K562 (cell line): Measurements from ENCODE around the gene ZGLP1. TPM values are rescaled to one million over a fixed set of nuclear protein-coding genes. Genes with fewer than 3 reads are reported as not detected.

Source experiments
- CBFA2T3 ChIP-seq: fragments of 450-650 bp; IDR thresholded peaks from 2 replicates; pipeline ENCODE4 v1.6.1; 2017
- CSDE1 ChIP-seq, 2 experiments: fragments of 450-650 bp; IDR thresholded peaks; 2 replicates each; pipeline ENCODE4 v1.6.1; 2016; ENCODE audit warnings: mild to moderate bottlenecking in 1 of 2
- CXXC5 ChIP-seq: fragments of 250-450 bp; sonication (Bioruptor Pico); IDR thresholded peaks from 2 replicates; pipeline ENCODE4 v1.8.0; 2022; ENCODE audit warnings: inconsistent platforms, mild to moderate bottlenecking, moderate library complexity
- ELF4 ChIP-seq: fragments of 450-650 bp; formaldehyde crosslinking; IDR thresholded peaks from 2 replicates; pipeline ENCODE4 v1.4.0; 2022; ENCODE audit warnings: missing genetic modification characterization
- HIVEP1 ChIP-seq: fragments of 250-450 bp; sonication (Bioruptor Pico); IDR thresholded peaks from 2 replicates; pipeline ENCODE4 v1.4.0; 2020; ENCODE audit warnings: mild to moderate bottlenecking
- IRF2 ChIP-seq: sonication (generic); formaldehyde crosslinking; IDR thresholded peaks from 2 replicates; pipeline ENCODE4 v1.8.1; 2022; ENCODE audit warnings: mild to moderate bottlenecking, missing genetic modification reagents
- JUND ChIP-seq, 2 experiments: IDR thresholded peaks; 2 replicates in 1 of 2; 3 replicates in 1 of 2; pipeline ENCODE4 v1.6.1; 2011; ENCODE audit warnings: borderline replicate concordance in 2 of 2, low read depth in 2 of 2, low read length in 2 of 2, improper control_type of control experiment in 1 of 2, missing biosample characterization in 1 of 2, missing genetic modification characterization in 1 of 2, missing genetic modification reagents in 1 of 2
- MTA3 ChIP-seq: fragments of 450-650 bp; formaldehyde crosslinking; IDR thresholded peaks from 2 replicates; pipeline ENCODE4 v1.6.1; 2017; ENCODE audit warnings: mild to moderate bottlenecking, borderline replicate concordance
- RBM25 ChIP-seq: fragments of 200-400 bp; formaldehyde crosslinking; IDR thresholded peaks from 2 replicates; pipeline ENCODE4 v1.6.1; 2018; ENCODE audit warnings: low read length, low read depth, moderate library complexity; ENCODE audit not compliant: severe bottlenecking
- SETDB1 ChIP-seq: IDR thresholded peaks from one replicate; pipeline ENCODE4 v1.6.1; 2012; ENCODE audit warnings: low read length, control low read depth, inconsistent platforms
- YBX1 ChIP-seq: fragments of 450-650 bp; IDR thresholded peaks from 2 replicates; pipeline ENCODE4 v1.7.1; 2016; ENCODE audit warnings: mild to moderate bottlenecking
- ZBTB7A ChIP-seq: IDR thresholded peaks from 2 replicates; pipeline ENCODE4 v1.6.1; 2011; ENCODE audit warnings: low read depth, mild to moderate bottlenecking, low read length, moderate library complexity, borderline replicate concordance; ENCODE audit not compliant: control insufficient read depth
- ZC3H11A ChIP-seq: IDR thresholded peaks from 2 replicates; pipeline ENCODE4 v1.6.1; 2012; ENCODE audit warnings: low read depth, low read length, improper control_type of control experiment
- ZNF699 ChIP-seq: fragments of 250-450 bp; sonication (Bioruptor Pico); IDR thresholded peaks from 2 replicates; pipeline ENCODE4 v1.8.0; 2021; ENCODE audit warnings: mild to moderate bottlenecking, moderate library complexity; ENCODE audit not compliant: insufficient replicate concordance
- polyA plus RNA-seq, 8 experiments: library from polyadenylated mRNA; depleted of rRNA in 4 of 8; stranded (reverse) in 5 of 8; unstranded in 3 of 8; fragments of >200 nt; fragmentation: Nextera tagmentation in 2 of 8; fragmentation: Illumina TruSeq in 1 of 8; extraction: Ambion mirVana in 2 of 8; extraction: Trizol in 1 of 8; gene quantifications; 2 replicates each; pipeline versions ENCODE4 v1.2.1 to v1.2.3, GENCODE V29; 2011 to 2014; ENCODE audit warnings: inconsistent platforms in 1 of 8, missing spikeins in 1 of 8
- total RNA-seq, 7 experiments: library from RNA; depleted of rRNA in 6 of 7; stranded (reverse); fragments of >200 nt in 6 of 7; fragmentation: Illumina TruSeq in 2 of 7; extraction: Trizol in 2 of 7; gene quantifications; 2 replicates each; pipeline versions ENCODE4 v1.2.1 to v1.2.3, GENCODE V29; 2011 to 2021; ENCODE audit warnings: low replicate concordance in 1 of 7
- TF ChIP-seq, protein P1 (sequence below), 2 experiments: fragments of 450-650 bp in 1 of 2; sonication (generic) in 1 of 2; formaldehyde crosslinking in 1 of 2; IDR thresholded peaks; 2 replicates each; pipeline versions ENCODE4 v1.7.1 to v1.9.0; 2016 to 2022; ENCODE audit warnings: inconsistent platforms in 1 of 2, mild to moderate bottlenecking in 1 of 2, missing genetic modification reagents in 1 of 2
- TF ChIP-seq, protein P2 (sequence below), 2 experiments: fragments of 450-650 bp; conservative IDR thresholded peaks; 2 replicates each; pipeline ENCODE4 v1.6.1; 2017; ENCODE audit warnings: mild to moderate bottlenecking in 2 of 2, moderate library complexity in 2 of 2

ZGLP1 gene
- total and polyA plus RNA-seq, 9 of the 15 experiments (the other 6 are each of a cell fraction or from before 2014, with no cell fraction given), result 0.24 to 4.5 (median 2.2) TPM

GRCh38 chr19:10299545-10300458, 9.8 kb downstream of the ZGLP1 start (continued):
- TF ChIP-seq SETDB1 (no peak), IRF2 (CRISPR knock-in tag) (no peak), CXXC5 (CRISPR knock-in tag) (peak; percentile 61), MTA3 (peak; percentile 92), RBM25 (no peak), CSDE1 (IDR thresholded peaks at IDR 0.05) (no peak), ZC3H11A (no peak), CBFA2T3 (peak; percentile 94), ELF4 (CRISPR knock-in tag) (peak; percentile 85; the same call in 1 of the 2 replicates), ZBTB7A (peak; percentile 84), HIVEP1 (CRISPR knock-in tag) (no peak), JUND (IDR thresholded peaks at IDR 0.05; ENCODE audit: borderline replicate concordance, low read depth, low read length) (no peak; the same call in 1 of the 2 replicates), JUND (tag; IDR thresholded peaks at IDR 0.05; ENCODE audit: borderline replicate concordance, low read depth, low read length) (peak; percentile 51; the same call in 2 of the 3 replicates), ZNF699 (no peak), YBX1 (no peak)
- TF ChIP-seq, protein P1, sequence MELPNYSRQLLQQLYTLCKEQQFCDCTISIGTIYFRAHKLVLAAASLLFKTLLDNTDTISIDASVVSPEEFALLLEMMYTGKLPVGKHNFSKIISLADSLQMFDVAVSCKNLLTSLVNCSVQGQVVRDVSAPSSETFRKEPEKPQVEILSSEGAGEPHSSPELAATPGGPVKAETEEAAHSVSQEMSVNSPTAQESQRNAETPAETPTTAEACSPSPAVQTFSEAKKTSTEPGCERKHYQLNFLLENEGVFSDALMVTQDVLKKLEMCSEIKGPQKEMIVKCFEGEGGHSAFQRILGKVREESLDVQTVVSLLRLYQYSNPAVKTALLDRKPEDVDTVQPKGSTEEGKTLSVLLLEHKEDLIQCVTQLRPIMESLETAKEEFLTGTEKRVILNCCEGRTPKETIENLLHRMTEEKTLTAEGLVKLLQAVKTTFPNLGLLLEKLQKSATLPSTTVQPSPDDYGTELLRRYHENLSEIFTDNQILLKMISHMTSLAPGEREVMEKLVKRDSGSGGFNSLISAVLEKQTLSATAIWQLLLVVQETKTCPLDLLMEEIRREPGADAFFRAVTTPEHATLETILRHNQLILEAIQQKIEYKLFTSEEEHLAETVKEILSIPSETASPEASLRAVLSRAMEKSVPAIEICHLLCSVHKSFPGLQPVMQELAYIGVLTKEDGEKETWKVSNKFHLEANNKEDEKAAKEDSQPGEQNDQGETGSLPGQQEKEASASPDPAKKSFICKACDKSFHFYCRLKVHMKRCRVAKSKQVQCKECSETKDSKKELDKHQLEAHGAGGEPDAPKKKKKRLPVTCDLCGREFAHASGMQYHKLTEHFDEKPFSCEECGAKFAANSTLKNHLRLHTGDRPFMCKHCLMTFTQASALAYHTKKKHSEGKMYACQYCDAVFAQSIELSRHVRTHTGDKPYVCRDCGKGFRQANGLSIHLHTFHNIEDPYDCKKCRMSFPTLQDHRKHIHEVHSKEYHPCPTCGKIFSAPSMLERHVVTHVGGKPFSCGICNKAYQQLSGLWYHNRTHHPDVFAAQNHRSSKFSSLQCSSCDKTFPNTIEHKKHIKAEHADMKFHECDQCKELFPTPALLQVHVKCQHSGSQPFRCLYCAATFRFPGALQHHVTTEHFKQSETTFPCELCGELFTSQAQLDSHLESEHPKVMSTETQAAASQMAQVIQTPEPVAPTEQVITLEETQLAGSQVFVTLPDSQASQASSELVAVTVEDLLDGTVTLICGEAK (IDR thresholded peaks at IDR 0.05), result peak; percentile 78
- TF ChIP-seq, protein P1 (CRISPR knock-in tag; IDR thresholded peaks at IDR 0.05), result no peak
- TF ChIP-seq, protein P2, sequence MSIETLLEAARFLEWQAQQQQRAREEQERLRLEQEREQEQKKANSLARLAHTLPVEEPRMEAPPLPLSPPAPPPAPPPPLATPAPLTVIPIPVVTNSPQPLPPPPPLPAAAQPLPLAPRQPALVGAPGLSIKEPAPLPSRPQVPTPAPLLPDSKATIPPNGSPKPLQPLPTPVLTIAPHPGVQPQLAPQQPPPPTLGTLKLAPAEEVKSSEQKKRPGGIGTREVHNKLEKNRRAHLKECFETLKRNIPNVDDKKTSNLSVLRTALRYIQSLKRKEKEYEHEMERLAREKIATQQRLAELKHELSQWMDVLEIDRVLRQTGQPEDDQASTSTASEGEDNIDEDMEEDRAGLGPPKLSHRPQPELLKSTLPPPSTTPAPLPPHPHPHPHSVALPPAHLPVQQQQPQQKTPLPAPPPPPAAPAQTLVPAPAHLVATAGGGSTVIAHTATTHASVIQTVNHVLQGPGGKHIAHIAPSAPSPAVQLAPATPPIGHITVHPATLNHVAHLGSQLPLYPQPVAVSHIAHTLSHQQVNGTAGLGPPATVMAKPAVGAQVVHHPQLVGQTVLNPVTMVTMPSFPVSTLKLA (conservative IDR thresholded peaks at IDR 0.05), result peak in 1 of 2 experiments; percentile 73; a peak in 2 of 4 replicates
